CD4-positive, alpha-beta T cell treated with Interleukin-12 subunit alpha and Interleukin-12 subunit beta, for 1 hour (primary cell): Measurements from ENCODE around the gene G6PC1.
"Not testable (repeated sequence)": the region's sequence is repeated elsewhere in the genome, so short reads cannot be mapped to it uniquely, and the experiment has no call there.

Experiments used
- DNase-seq: peaks from one replicate; pipeline ENCODE4 v3.0.0-alpha.2; 2020

The G6PC1 gene

GRCh38 chr17:42904110-42904469, 3.5 kb downstream of the G6PC1 start:
- no peak for DNase-seq

DNA sequence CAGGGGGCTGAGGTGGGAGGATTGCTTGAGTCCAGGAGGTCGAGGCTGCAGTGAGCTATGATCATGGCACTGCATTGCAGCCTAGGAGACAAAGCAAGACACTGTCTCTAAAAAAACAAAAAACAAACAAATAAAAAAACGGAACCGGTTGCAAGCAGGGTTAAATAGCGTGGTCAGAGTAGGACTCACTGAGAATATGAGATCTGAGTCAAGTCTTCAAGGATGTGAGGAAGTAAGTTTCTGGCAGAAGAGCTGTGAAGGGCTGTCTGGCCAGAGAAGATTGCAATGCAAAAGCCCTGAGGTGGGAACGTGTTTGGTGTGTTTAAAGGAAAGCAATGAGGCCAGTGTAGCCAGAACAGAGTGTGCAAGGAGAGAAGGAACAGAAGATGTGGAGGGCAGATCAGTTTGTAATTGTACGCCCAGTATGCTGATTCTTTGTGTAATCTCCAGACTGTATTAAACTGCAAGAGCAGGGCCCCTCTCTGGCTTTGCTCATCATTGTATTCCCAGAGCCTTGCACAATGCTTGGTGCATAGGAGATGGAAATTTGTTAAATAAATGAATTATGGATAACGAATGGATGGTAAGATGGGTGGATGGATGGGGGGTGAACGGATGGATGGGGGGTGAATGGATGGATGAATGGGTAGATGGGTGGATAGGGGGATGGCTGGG, 6.3 kb downstream of the G6PC1 start:
- no peak for DNase-seq

- no peak for DNase-seq
These were observed 8.5 kb downstream of the G6PC1 start for GRCh38 chr17:42908872-42909700.

DNA sequence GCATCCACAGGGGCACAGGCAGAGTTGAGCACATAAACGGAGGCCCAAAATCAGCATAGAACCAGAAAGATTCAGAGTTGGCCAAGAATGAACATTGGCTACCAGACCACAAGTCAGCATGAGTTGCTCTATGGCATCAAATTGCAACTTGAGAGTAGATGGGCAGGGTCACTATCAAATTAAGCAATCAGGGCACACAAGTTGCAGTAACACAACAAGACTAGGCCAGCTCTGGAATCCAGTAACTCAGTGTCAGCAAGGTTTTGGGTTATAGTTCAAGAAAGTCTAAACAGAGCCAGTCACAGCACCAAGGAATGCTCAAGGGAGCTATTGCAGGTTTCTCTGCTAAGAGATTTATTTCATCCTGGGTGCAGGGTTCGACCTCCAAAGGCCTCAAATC, 12.9 kb downstream of the G6PC1 start:
- no peak for DNase-seq

GRCh38 chr17:42913981-42914617, 13.5 kb downstream of the G6PC1 start:
- no peak for DNase-seq

DNA sequence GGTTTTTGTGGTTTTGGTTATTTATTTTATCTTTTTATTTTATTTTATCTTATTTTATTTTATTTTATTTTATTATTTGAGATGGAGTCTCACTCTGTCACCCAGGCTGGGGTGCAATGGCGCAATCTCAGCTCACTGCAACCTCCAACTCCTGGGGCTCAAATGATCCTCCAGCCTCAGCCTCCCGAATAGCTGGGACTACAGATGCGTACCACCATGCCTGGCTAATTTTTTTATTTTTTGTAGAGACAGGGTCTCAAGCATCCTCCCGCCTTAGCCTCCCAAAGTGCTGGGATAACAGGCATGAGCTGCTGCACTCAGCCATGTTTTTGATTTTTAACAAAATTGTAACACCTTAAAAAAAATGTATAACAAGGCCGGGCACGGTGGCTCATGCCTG, 14.7 kb downstream of the G6PC1 start:
- not testable (repeated sequence) for DNase-seq

DNA sequence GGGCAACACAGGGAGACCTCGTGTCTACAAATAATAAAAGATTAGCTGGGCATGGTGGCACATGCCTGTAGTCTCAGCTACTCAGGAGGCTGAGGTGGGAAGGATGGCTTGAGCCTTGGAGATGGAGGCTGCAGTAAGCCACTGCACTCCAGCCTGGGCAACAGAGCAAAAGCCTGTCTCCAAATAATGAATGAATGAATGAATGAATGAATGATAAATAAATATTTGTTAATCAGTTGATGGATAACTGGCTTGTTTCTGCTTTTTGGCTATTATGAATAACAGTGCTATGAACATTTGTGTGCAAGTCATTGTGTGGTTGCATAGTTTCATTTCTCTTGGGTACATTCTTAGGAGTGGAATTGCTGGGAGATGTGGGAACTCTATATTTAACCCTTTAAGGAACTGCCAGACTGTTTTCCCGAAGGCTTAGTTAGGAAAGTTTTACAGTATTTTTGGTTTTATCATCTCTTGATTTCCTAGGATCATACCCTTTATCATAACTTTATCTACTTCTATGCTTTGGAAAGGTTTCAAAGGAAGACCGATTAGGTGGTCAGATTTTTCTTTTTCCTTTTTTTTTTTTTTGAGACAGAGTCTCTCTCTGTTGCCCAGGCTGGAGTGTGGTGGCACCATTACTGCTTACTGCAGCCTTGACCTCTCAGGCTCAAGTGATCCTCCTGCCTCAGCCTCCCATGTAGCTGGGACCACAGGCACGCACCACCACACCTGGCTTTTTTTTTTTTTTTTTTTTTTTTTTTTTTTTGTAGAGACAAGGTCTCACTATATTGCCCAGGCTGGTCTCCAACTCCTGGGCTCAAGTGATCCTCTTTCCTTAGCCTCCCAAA, 16.0 kb downstream of the G6PC1 start:
- not testable (repeated sequence) for DNase-seq

GRCh38 chr17:42917236-42917603, 16.6 kb downstream of the G6PC1 start:
- no peak for DNase-seq

GRCh38 chr17:42918902-42919521, 18.4 kb downstream of the G6PC1 start:
- no peak for DNase-seq

DNA sequence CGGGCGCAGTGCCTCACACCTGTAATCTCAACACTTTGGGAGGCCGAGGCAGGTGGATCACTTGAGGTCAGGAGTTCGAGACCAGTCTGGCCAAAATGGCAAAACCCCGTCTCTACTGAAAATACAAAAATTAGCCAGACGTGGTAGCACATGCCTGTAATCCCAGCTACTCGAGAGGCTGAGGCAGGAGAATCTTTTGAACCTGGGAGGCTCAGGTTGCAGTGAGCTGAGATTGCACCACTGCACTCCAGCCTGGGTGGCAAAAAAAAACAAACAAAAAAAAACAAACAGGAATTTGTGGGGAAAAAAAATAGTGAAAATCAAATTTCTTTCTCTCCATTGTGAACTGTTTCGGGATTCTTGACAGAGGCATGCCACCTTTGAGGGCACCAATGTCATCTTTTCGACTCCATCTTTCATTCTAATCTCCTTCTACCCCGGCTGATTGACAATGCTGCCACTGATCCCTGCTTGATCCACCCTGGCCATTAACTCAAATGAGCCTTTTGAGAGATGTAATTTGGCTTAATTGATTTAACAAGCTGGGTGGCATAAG, 19.0 kb downstream of the G6PC1 start:
- not testable (repeated sequence) for DNase-seq

DNA sequence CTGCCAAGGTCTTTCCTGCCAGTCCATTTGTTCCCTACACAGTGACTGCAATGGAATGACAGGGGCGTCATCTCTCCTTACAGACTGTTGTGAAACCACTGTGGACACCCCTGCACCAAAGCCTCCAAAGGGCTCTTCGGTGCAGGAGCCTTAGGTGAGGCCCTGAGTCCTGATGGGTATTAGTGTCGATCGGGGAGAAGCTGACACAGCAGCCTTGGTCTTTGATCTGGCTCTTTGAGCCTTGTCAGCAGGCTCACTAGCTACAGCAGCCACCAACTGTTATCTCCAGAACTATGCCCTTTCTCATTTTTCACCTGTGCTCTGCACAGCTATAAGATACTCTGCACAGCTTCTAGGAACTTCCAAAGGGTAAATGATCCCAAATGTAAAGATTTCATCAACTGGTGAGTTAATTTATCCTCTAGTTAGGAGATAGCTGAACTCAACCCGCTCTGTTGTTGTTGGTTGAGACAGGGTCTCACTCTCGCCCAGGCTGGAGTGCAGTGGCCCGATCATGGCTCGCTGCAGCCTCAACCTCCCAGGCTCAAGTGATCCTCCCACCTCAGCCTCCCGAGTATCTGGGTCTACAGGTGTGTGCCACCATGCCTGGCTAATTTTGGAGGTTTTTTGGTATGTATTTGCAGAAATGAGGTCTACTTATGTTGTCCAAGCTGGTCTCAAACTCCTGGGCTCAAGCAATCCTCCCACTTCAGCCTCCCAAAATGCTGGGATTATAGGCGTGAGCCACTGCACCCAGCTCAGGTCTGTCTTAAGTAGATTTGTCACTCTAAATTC, 19.7 kb downstream of the G6PC1 start:
- no peak for DNase-seq

- DNase-seq: no peak
These were observed 20.3 kb downstream of the G6PC1 start for GRCh38 chr17:42920922-42921321.

DNA sequence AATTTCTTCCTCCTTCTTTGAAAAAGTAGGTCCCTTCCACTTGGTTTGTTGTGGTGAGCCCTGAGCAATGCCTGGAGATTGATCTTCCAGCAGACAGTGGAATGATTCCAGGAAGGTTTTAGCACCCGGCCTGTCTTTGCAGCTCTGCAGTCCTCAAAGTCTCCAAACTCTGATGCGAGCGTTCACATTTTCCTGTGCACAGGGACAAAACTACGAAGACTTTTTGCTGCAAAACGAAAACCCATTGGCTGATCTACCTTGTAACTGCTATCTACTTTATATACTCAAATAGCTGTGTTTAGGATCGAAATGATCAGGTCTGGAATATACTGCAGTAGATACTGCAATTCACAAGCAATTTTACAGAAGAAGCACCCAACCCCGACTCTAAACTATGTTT, 21.7 kb downstream of the G6PC1 start:
- DNase-seq: no peak

DNA sequence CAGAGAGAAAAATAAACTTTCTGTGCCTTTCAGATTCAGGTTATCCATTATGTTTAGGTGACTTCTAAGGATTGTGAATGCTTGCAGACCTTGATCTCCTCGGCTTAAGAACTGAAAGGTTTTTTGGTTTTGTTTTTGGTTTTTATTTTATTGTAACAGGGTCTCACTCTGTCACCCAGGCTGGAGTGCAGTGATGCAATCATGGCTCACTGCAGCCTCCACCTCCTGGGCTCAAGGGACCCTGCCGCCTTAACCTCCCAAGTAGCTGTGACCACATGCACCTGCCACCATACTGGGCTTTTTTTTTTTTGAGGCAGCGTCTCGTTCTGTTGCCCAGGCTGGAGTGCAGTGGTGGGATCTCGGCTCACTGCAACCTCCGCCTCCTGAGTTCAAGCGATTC, 22.9 kb downstream of the G6PC1 start:
- DNase-seq: not testable (repeated sequence)

GRCh38 chr17:42924891-42925290, 24.3 kb downstream of the G6PC1 start:
- DNase-seq: no peak

- peak; percentile 15 for DNase-seq
These were observed 28.3 kb downstream of the G6PC1 start for GRCh38 chr17:42928714-42929496.

DNA sequence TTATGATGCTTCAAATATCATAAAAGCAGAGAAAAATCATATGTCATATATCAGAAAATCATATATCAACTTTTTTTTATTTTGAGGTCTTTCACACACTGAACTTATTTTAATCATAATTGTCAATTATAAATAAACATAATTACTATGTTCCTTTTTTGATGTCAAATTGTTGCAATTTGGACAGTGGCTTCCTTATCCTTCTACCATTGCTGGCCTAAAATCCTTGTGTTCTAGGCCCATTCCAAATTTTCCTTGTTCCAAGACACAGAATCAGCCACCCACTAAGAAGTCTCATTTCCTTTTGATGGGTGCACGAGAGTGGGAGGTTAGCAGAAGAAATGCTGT, 28.9 kb downstream of the G6PC1 start:
- DNase-seq: no peak

GRCh38 chr17:42937712-42938596, 37.4 kb downstream of the G6PC1 start:
- peak; percentile 5 for DNase-seq

DNA sequence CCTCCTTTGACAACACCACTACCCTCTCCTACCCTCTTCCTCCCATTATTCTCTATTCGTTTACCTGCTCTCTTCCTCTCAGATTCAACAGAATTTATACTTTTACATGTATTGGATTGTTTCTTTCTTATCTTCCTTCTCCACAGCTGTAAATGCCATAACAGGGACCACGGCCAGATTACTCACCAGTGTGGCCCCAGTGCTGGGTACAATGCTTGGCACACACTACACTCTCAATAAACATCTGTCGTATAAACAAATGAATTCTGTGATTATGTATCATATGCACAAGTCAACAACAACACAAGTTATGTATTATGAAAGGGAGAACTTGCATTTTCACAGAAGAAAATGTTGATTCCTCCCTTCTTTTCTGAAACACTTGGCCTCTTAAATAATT, 43.6 kb downstream of the G6PC1 start:
- no peak for DNase-seq

DNA sequence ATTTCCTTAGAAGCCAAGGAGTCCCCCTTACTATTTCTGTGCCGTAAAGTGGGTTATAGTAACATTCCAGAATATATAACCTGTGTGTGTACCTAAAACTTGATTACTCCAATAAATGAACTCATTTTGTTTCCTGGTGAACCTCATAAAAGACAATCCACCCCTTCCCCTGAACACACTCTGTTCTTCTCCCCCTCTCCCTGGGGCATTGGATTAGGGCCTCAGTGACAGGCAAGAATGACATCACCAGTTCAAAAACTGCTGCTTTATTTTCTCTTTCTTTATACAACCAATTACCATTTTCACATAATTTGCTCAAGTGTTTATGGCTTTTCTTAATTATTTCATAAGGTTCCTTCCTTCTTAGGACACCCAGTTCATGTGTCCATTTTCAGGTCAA, 46.2 kb downstream of the G6PC1 start:
- no peak for DNase-seq
